Measurements from ENCODE around the gene GLT1D1. TPM values are rescaled to one million over a fixed set of nuclear protein-coding genes. Genes with fewer than 3 reads are reported as not detected.

The GLT1D1 gene
- total and polyA plus RNA-seq, 2 of the 8 experiments (the other 6 are each of a cell fraction or from before 2014, with no cell fraction given) = 1.5 to 3.6 TPM

- ChIA-PET CTCF (ENCODE audit: partially characterized antibody) (interaction anchor here (0.8 to 1.5 kb wide), 3 partner anchors 13 to 82 kb away, joined by 3 to 4 read pairs (median 3); no protein-coding TSS in a partner anchor), POLR2A (ENCODE audit: partially characterized antibody) (interaction anchor here (0.6 to 3.2 kb wide), 3 partner anchors 32 to 307 kb away, joined by 3 to 11 read pairs (median 3); partner anchors contain the start of gene SLC15A4)
- Histone ChIP-seq H4K8ac (ENCODE audit: extremely low read depth, insufficient read depth, low read length) (no peak overlapping the region), H3K56ac (replicated peaks; ENCODE audit: insufficient read length, low read depth, low read length) (no peak overlapping the region), H3K79me1 (ENCODE audit: low read depth, low read length) (no peaks in the 10 kb centered on the region), H2BK120ac (replicated peaks; ENCODE audit: low read depth, low read length) (no peak overlapping the region), H3K9me3 (ENCODE audit: insufficient read depth in 2 of 2, low read depth in 1 of 2, low read length in 1 of 2) (no peaks in the 10 kb centered on the region), H2BK20ac (ENCODE audit: low read length) (no peak overlapping the region), H3K23me2 (ENCODE audit: low read depth, low read length) (peaks cover 10% of the 10 kb centered on the region; the same call in 1 of the 2 replicates), H2BK15ac (ENCODE audit: low read length) (no peak overlapping the region), H4K91ac (replicated peaks; ENCODE audit: insufficient read length, low read length) (no peak overlapping the region), H3K18ac (ENCODE audit: extremely low read depth, low read length) (no peak overlapping the region), H3K4me1 (replicated peaks in 1 of 4; ENCODE audit: control insufficient read depth in 3 of 4, insufficient read depth in 4 of 4, low read length in 3 of 4) (peaks cover 0 to 6% (median 1%) of the 10 kb centered on the region in 4 experiments; a peak in 1 of 7 replicates), H3K23ac (ENCODE audit: insufficient read length) (no peak overlapping the region), H2AFZ (ENCODE audit: low read length) (no peak overlapping the region), H4K5ac (ENCODE audit: insufficient read length, low read depth, low read length) (no peak overlapping the region), H3K27me3 (replicated peaks in 1 of 4; ENCODE audit: control insufficient read depth in 3 of 4, extremely low read depth in 1 of 4, insufficient read depth in 3 of 4, low read length in 3 of 4) (peaks cover 0 to 27% (median 16%) of the 10 kb centered on the region in 4 experiments; a peak in 6 of 7 replicates), H3K27ac (ENCODE audit: low read depth, low read length) (no peak overlapping the region), H2BK12ac (ENCODE audit: low read depth, low read length) (no peak overlapping the region), H3K4me2 (ENCODE audit: insufficient read depth in 1 of 2, low read depth in 2 of 2, low read length in 2 of 2) (no peak overlapping the region), H2AK5ac (ENCODE audit: low read depth, low read length) (no peak overlapping the region), H3K4me3 (ENCODE audit: extremely low read depth in 1 of 4, insufficient read depth in 2 of 4, low read depth in 3 of 4, low read length in 4 of 4) (no peak overlapping the region), H3K36me3 (ENCODE audit: control insufficient read depth in 2 of 4, insufficient read depth in 4 of 4, low read length in 3 of 4) (no peaks in the 10 kb centered on the region), H3K14ac (ENCODE audit: insufficient read length) (no peak overlapping the region), H3K9ac (replicated peaks in 1 of 4; ENCODE audit: extremely low read depth in 1 of 4, low read depth in 3 of 4, low read length in 3 of 4) (no peak overlapping the region), H2BK5ac (ENCODE audit: low read depth, low read length) (no peak overlapping the region), H3K4ac (replicated peaks; ENCODE audit: insufficient read length, low read depth, low read length) (no peak overlapping the region), H3K79me2 (ENCODE audit: control insufficient read depth in 1 of 2, insufficient read depth in 2 of 2, low read length in 2 of 2) (no peaks in the 10 kb centered on the region), H4K20me1 (replicated peaks in 1 of 2; ENCODE audit: control insufficient read depth in 1 of 2, insufficient read depth in 2 of 2, low read length in 2 of 2) (peaks cover 0 to 3% of the 10 kb centered on the region in 2 experiments)
- DNase-seq (ENCODE audit: low read depth in 1 of 2, low spot score in 2 of 2) = no peak
- WGBS, 2 experiments (ENCODE audit: extremely low coverage in 1 of 2, insufficient coverage in 1 of 2, insufficient read length in 1 of 2, insufficient replicate concordance in 2 of 2, low coverage in 1 of 2, low lambda C conversion rate in 2 of 2, missing lambda C conversion rate in 1 of 2) = 86% methylated on average over 9 of the region's 9 CpGs; no CpG with 5 or more reads in 1 of the 2 experiments
- FAIRE-seq = no peak
- TF ChIP-seq MAX (IDR thresholded peaks at IDR 0.05) (no peak), ASH2L (IDR thresholded peaks at IDR 0.05; ENCODE audit: low read length) (no peak), RBBP5 (IDR thresholded peaks at IDR 0.05; ENCODE audit: borderline replicate concordance, low read depth, low read length) (no peak), GABPA (IDR thresholded peaks at IDR 0.05; ENCODE audit: borderline replicate concordance, insufficient read depth, low read length) (no peak), CREB1 (IDR thresholded peaks at IDR 0.05) (no peak), POLR2AphosphoS5 (IDR thresholded peaks at IDR 0.05; ENCODE audit: low read depth, low read length) (no peak), POU5F1 (IDR thresholded peaks at IDR 0.05; ENCODE audit: low read depth, low read length) (no peak), EZH2 (IDR thresholded peaks at IDR 0.05; ENCODE audit: low read depth, low read length, severe bottlenecking) (no peak), TBP (IDR thresholded peaks at IDR 0.05; ENCODE audit: low read depth, low read length) (no peak), EP300 (IDR thresholded peaks at IDR 0.05; ENCODE audit: borderline replicate concordance in 1 of 2, low read depth in 2 of 2, low read length in 2 of 2) (no peak), GTF2F1 (IDR thresholded peaks at IDR 0.05; ENCODE audit: borderline replicate concordance, low read depth, low read length) (no peak)
These were observed 2.9 kb downstream of the GLT1D1 start for GRCh38 chr12:128856035-128856790.

All from H1 (cell line).